ENCODE measurements around the gene SKA2. TPM values are rescaled to one million over a fixed set of nuclear protein-coding genes. Genes with fewer than 3 reads are reported as not detected.

SKA2 gene
- total and polyA plus RNA-seq, 2 donors (not counting 1 experiment from before 2014, with no cell fraction given), result 2.9 to 10.3 TPM

GRCh38 chr17:59131131-59131530 is 23.9 kb downstream of the SKA2 start:
- intact Hi-C loops (cut with micrococcal nuclease), result no loop called here
- H3K9me3 ChIP-seq (ENCODE audit: control extremely low read depth in 1 of 3, control insufficient read depth in 2 of 3, insufficient read depth in 1 of 3, low read length in 2 of 3), result no peaks in the 10 kb centered on the region
- H3K27ac ChIP-seq (ENCODE audit: low read length in 2 of 2), result no peak overlapping the region
- H3K4me2 ChIP-seq (replicated peaks; ENCODE audit: low read depth, low read length, poor library complexity, severe bottlenecking), result no peak overlapping the region
- peaks cover 2% of the 10 kb centered on the region in 2 experiments for H3K36me3 ChIP-seq (replicated peaks in 1 of 2; ENCODE audit: control extremely low read depth in 1 of 2, control insufficient read depth in 1 of 2, extremely low read depth in 1 of 2, insufficient read depth in 2 of 2, low read length in 1 of 2)
- TF ChIP-seq EZH2 (IDR thresholded peaks at IDR 0.05; ENCODE audit: borderline replicate concordance, insufficient read depth, low read depth, low read length, poor library complexity, severe bottlenecking), result no peak
- no peak for TF ChIP-seq CTCF (IDR thresholded peaks at IDR 0.05)
- no peaks in the 10 kb centered on the region for H3K9me3 Mint-ChIP-seq (ENCODE audit: insufficient read depth)
- ATAC-seq (ENCODE audit: low read depth), result no peak
- POLR2A ChIA-PET, result no interaction called here
- H3K27ac Mint-ChIP-seq, result no peak overlapping the region
- H3K4me1 ChIP-seq (ENCODE audit: control insufficient read depth in 2 of 2, insufficient read depth in 2 of 2, low read length in 2 of 2), result no peaks in the 10 kb centered on the region
- no peak overlapping the region for H3K9ac ChIP-seq (ENCODE audit: low read length)
- no peaks in the 10 kb centered on the region for H3K27me3 ChIP-seq (replicated peaks in 1 of 4; ENCODE audit: control extremely low read depth in 1 of 4, control insufficient read depth in 3 of 4, insufficient read depth in 4 of 4, low read length in 3 of 4)
- H3K79me2 ChIP-seq (ENCODE audit: control insufficient read depth, insufficient read depth, low read length), result peaks cover 25% of the 10 kb centered on the region
- no peak overlapping the region for H2AFZ ChIP-seq (ENCODE audit: insufficient read depth, low read depth, low read length, poor library complexity, severe bottlenecking)
- H3K4me3 Mint-ChIP-seq, result no peak overlapping the region
- no peaks in the 10 kb centered on the region for H3K4me1 Mint-ChIP-seq
- no peak overlapping the region for H3K4me3 ChIP-seq (ENCODE audit: control extremely low read depth in 1 of 5, extremely low read depth in 1 of 5, insufficient read depth in 1 of 5, low read depth in 2 of 5, low read length in 4 of 5)
- DNase-seq, result no peak
- H4K20me1 ChIP-seq (ENCODE audit: control insufficient read depth, insufficient read depth, low read length, poor library complexity, severe bottlenecking), result no peaks in the 10 kb centered on the region
- no peaks in the 10 kb centered on the region for H3K27me3 Mint-ChIP-seq
- CTCF ChIA-PET, result no interaction called here
- no CpG with 5 or more reads among the region's 1 CpG for WGBS (ENCODE audit: insufficient coverage)

GRCh38 chr17:59129814-59130213 is 25.2 kb downstream of the SKA2 start:
- Histone ChIP-seq H3K4me3 (ENCODE audit: control extremely low read depth in 1 of 5, extremely low read depth in 1 of 5, insufficient read depth in 1 of 5, low read depth in 2 of 5, low read length in 4 of 5) (no peak overlapping the region), H3K4me2 (replicated peaks; ENCODE audit: low read depth, low read length, poor library complexity, severe bottlenecking) (no peak overlapping the region), H3K36me3 (replicated peaks in 1 of 2; ENCODE audit: control extremely low read depth in 1 of 2, control insufficient read depth in 1 of 2, extremely low read depth in 1 of 2, insufficient read depth in 2 of 2, low read length in 1 of 2) (peaks cover 2% of the 10 kb centered on the region in 2 experiments), H3K9me3 (ENCODE audit: control extremely low read depth in 1 of 3, control insufficient read depth in 2 of 3, insufficient read depth in 1 of 3, low read length in 2 of 3) (no peaks in the 10 kb centered on the region), H3K79me2 (ENCODE audit: control insufficient read depth, insufficient read depth, low read length) (peaks cover 14% of the 10 kb centered on the region), H2AFZ (ENCODE audit: insufficient read depth, low read depth, low read length, poor library complexity, severe bottlenecking) (no peak overlapping the region), H3K9ac (ENCODE audit: low read length) (no peak overlapping the region), H3K27me3 (replicated peaks in 1 of 4; ENCODE audit: control extremely low read depth in 1 of 4, control insufficient read depth in 3 of 4, insufficient read depth in 4 of 4, low read length in 3 of 4) (no peaks in the 10 kb centered on the region), H4K20me1 (ENCODE audit: control insufficient read depth, insufficient read depth, low read length, poor library complexity, severe bottlenecking) (no peaks in the 10 kb centered on the region), H3K4me1 (ENCODE audit: control insufficient read depth in 2 of 2, insufficient read depth in 2 of 2, low read length in 2 of 2) (no peaks in the 10 kb centered on the region), H3K27ac (ENCODE audit: low read length in 2 of 2) (no peak overlapping the region)
- intact Hi-C loops (cut with micrococcal nuclease), result no loop called here
- POLR2A ChIA-PET, result no interaction called here
- DNase-seq (no peak), ATAC-seq (ENCODE audit: low read depth) (no peak)
- H3K4me1 Mint-ChIP-seq, result peaks cover 1% of the 10 kb centered on the region
- H3K4me3 Mint-ChIP-seq, result no peak overlapping the region
- WGBS (ENCODE audit: insufficient coverage), result no CpG with 5 or more reads among the region's 2 CpGs
- TF ChIP-seq CTCF (IDR thresholded peaks at IDR 0.05), result no peak
- TF ChIP-seq EZH2 (IDR thresholded peaks at IDR 0.05; ENCODE audit: borderline replicate concordance, insufficient read depth, low read depth, low read length, poor library complexity, severe bottlenecking), result no peak
- CTCF ChIA-PET, result no interaction called here
- H3K9me3 Mint-ChIP-seq (ENCODE audit: insufficient read depth), result no peaks in the 10 kb centered on the region
- H3K27ac Mint-ChIP-seq, result no peak overlapping the region
- H3K27me3 Mint-ChIP-seq, result no peaks in the 10 kb centered on the region
